Ecto neural progenitor cell (in vitro differentiated cells): ENCODE measurements around the gene ATL3.
A peak's percentile ranks its signal among the peaks of the same experiment; 100 is the strongest.
"Not testable (repeated sequence)": the region's sequence is repeated elsewhere in the genome, so short reads cannot be mapped to it uniquely, and the experiment has no call there.

Experiments used
- DNase-seq: peaks from one replicate; pipeline ENCODE4 v3.0.0-alpha.2; 2018; ENCODE audit warnings: low spot score

Gene ATL3

GRCh38 chr11:63671322-63672155 lies at the start of gene ATL3:
TSS of gene ATL3 (minus strand) at chr11:63671376. CDS start at chr11:63671335, 41 bp downstream.
- DNase-seq, result peak; percentile 96

- DNase-seq, result no peak
These were observed 49.4 kb upstream of the ATL3 start for GRCh38 chr11:63720611-63721010.

- DNase-seq, result no peak
These were observed 48.8 kb upstream of the ATL3 start for GRCh38 chr11:63719987-63720386.

- no peak for DNase-seq
These were observed 47.8 kb upstream of the ATL3 start for GRCh38 chr11:63719001-63719400.

- no peak for DNase-seq
These were observed 44.9 kb upstream of the ATL3 start for GRCh38 chr11:63716046-63716445.

- no peak for DNase-seq
These were observed 42.6 kb upstream of the ATL3 start for GRCh38 chr11:63713766-63714165.

GRCh38 chr11:63711838-63712237 lies 40.7 kb upstream of the ATL3 start:
- DNase-seq, result no peak

- DNase-seq, result no peak
These were observed 39.5 kb upstream of the ATL3 start for GRCh38 chr11:63710476-63711217.

- no peak for DNase-seq
These were observed 38.2 kb upstream of the ATL3 start for GRCh38 chr11:63709336-63709884.

- DNase-seq, result no peak
These were observed 37.6 kb upstream of the ATL3 start for GRCh38 chr11:63708764-63709163.

- DNase-seq, result no peak
These were observed 34.4 kb upstream of the ATL3 start for GRCh38 chr11:63705526-63705925.

GRCh38 chr11:63699896-63700295 lies 28.7 kb upstream of the ATL3 start:
- DNase-seq, result no peak

GRCh38 chr11:63698976-63699733 lies 28.0 kb upstream of the ATL3 start:
- DNase-seq, result no peak

- no peak for DNase-seq
These were observed 23.4 kb upstream of the ATL3 start for GRCh38 chr11:63694596-63694995.

- DNase-seq, result no peak
These were observed 16.7 kb upstream of the ATL3 start for GRCh38 chr11:63687845-63688244.

- no peak for DNase-seq
These were observed 15.8 kb upstream of the ATL3 start for GRCh38 chr11:63686926-63687325.

- DNase-seq, result not testable (repeated sequence)
These were observed 14.1 kb upstream of the ATL3 start for GRCh38 chr11:63685158-63685721.

GRCh38 chr11:63683133-63683991 lies 12.2 kb upstream of the ATL3 start:
- no peak for DNase-seq

GRCh38 chr11:63682066-63683021 lies 11.2 kb upstream of the ATL3 start:
- DNase-seq, result peak; percentile 54
